ENCODE results near the gene SERAC1.
"Not testable (repeated sequence)": the region's sequence is repeated elsewhere in the genome, so short reads cannot be mapped to it uniquely, and the experiment has no call there.

SERAC1 gene

DNA sequence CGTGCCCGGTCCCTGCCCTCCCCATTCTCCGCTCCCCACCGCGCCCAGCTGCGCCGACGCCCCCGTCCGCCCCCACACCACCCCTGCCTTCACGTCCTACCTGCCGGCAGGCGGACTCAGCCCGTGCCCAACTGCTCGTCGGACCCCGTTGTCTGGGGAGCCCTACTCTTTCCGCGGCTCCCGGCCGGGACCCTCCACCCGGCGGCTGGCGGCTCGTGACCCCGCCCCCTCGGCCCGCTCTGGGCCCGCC is at the start of gene SERAC1:
Gene SERAC1 (minus strand): TSS at position 223 of the 250 bp plus-strand sequence. CDS start 9,899 bp downstream, outside the sequence.
- DNase-seq, result no peak

- peak; percentile 79 for DNase-seq
Measured at GRCh38 chr6:158213925-158214674, 46.0 kb upstream of the SERAC1 start.

- DNase-seq, result no peak
Measured at GRCh38 chr6:158211273-158212055, 43.4 kb upstream of the SERAC1 start.

DNA sequence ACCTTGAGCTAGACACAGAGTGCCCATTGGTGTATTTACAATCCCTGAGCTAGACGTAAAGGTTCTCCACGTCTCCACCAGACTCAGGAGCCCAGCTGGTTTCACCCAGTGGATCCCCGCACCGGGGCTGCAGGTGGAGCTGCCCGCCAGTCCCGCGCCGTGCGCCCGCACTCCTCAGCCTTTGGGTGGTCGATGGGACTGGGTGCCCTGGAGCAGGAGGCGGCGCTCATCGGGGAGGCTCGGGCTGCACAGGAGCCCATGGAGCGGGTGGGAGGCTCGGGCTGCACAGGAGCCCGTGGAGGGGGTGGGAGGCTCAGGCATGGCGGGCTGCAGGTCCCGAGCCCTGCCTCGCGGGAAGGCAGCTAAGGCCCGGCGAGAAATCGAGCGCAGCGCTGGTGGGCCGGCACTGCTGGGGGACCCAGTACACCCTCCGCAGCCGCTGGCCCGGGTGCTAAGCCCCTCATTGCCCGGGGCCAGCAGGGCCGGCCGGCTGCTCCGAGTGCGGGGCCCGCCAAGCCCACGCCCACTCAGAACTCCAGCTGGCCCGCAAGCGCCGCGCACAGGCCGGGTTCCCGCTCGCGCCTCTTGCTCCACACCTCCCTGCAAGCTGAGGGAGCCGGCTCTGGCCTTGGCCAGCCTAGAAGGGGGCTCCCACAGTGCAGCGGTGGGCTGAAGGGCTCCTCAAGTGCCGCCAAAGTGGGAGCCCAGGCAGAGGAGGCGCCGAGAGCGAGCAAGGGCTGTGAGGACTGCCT is 41.7 kb upstream of the SERAC1 start:
- DNase-seq, result not testable (repeated sequence)

GRCh38 chr6:158208226-158209030 is 40.4 kb upstream of the SERAC1 start:
- DNase-seq, result not testable (repeated sequence)

- no peak for DNase-seq
Measured at GRCh38 chr6:158207422-158207788, 39.3 kb upstream of the SERAC1 start.

DNA sequence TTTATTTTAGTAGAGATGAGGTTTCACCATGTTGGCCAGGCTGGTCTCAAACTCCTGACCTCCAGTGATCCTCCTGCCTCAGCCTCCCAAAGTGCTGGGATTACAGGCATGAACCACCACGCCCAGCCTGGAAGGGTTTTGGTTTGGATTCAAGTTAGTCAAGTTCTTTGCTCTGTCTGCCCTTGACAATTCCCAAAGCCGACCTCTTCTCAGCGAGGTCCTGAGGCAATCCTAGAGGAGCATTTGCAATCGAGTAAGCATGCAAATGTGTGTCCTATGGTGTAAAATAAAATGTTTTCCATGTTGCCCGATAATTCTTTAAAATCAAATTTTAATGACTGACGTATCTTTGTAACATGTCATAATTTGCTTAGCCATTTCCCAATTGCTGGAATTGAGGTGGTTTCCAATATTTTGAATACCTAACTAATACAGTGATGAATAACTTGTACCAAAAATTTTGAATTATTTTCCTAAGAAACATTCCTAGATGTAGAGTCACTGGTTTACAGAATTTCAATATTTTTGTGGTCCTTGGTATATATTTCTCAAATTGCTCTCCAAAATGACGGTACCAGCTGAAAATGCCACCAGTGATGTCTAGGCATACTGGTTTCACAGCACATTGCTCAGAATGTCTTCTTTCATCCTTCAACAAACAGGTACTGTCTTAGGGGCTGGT is 38.8 kb upstream of the SERAC1 start:
- no peak for DNase-seq

DNA sequence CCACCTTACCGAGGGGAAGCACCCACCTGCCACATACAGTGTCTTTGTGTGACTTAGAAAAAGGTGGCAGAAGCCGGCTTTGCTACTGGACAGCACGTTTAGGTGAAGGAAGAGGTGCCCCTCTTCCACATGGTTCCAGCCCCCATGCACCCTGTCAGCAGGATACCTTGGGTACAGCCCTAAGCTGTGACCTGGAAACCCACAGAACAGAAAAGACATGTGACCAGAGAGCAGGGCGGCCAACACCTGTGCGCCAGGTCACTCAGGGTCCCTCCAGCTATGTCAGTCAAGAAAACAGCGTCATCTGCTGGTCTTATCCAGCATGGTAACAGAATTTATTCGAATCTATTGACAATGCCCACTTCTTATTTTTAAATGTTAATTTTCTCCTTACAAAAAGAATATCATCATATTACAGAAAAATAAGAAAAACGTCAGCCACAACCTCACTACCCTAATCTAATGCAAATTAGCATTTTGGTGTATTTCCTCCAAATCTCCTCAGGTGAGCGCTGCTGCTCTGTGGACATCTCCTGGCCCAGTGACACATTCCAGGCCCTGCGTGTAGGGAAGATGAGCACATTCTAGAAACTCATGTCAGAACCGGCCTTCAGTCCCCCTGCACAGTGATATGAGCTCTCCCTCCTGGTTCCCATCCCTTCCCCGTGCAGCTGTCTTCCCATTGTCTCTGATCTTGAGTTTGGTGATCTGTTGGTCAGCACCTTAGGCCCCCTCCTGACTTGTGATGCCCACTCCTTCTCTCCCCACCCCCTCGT is 37.3 kb upstream of the SERAC1 start:
- DNase-seq, result no peak

DNA sequence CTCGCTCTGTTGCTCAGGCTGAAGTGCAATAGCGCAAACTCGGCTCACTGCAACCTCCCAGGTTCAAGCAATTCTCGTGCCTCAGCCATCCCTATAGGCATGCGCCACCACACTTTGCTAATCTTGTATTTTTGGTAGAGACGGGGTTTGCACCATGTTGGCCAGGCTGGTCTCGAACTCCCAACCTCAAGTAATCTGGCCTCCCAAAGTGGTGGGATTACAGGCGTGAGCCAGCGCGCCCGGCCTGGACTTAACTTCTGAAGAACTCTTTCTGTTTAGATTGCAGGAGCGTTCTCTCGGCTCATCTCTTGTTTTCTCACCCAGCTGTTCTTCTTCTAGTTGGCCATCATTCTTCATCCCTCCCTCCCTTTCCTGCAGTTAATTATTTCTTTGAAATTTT is 30.4 kb upstream of the SERAC1 start:
- no peak for DNase-seq

DNA sequence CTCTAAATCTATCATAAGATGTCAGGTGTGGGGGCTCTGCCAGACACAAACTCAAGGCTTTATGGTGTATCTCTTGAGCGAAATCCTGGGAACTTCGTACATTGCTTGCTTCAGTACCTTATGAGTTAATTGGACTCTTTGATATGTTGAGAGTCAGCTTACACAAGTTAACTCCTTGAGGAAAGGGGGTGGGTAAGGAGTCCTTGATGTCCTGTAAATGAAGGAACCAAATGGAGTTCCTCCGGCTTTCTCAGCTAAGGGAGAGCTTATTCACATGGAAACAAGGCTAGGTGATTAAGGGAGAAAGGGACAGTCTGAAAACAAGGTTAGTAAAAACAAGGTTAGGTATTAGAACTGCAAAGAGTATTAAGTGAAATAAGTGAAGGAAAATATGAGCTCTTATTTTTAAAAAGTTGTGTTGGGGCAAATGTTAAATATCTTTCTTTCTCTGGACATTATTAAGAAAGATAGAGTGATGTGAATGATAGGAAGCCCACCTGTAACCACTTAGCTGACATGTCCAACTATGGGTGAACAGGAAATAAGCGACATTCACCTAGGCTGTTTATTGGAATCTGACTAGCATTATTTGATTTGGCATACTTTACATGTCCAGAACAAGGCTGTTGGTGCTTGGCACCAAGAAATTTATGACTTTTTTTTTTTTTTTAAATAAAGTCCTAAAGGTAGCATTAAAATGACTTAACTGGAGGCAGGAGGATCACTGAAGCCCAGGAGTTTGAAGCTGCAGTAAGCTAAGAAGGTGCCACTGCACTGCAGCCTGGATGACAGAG is 26.6 kb upstream of the SERAC1 start:
- DNase-seq, result no peak

- DNase-seq, result no peak
Measured at GRCh38 chr6:158191761-158192160, 23.7 kb upstream of the SERAC1 start.

DNA sequence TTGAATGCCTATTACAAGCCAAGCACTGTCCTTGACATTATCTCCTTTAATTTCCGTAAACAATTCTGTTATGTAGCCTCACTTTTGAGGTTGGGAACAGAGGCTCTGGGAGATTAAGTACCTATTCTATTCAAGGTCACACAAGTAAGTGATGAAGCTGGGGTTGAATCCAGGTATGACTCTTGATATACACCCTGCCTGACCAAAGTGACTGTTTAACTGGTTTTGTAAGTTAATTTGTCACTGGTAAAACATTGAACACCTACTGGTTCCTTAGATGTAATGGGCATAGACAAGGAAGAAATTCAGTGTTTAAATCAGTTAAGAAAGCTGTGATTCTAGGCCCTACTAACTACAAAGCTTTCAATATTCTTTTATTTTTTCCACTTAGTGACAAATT is 23.0 kb upstream of the SERAC1 start:
- no peak for DNase-seq

- DNase-seq, result no peak
Measured at GRCh38 chr6:158188591-158188990, 20.5 kb upstream of the SERAC1 start.

DNA sequence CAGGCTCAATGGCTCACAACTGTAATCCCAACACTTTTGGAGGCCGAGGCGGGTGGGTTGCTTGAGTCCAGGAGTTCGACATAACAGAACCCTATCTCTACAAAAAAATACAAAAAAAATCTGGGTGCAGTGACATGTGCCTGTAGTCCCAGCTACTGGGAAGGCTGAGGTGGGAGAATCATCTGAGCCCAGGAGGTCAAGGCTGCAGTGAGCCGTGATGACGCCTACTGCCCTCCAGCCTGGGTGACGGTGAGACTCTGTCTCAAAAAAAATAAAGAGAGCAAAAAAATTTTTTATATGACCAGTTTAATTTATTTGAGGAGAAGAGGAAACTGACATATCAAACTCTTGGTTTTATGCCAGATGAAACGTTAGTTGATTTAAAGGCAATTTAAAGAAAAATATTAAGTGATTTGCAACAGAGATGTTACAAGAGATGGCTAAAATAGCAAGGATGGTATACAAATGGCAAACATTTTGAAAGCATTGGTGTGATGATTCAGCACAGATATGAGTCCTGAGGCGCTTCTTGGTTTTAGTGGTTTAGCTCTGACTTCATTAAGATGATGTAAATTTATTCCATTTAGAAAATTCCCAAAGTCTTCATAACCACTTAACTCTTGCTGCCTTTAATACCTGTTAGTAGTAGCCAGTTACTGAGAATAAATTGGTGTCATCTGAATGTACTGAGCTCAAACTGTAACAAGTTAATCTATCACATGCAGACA is 17.8 kb upstream of the SERAC1 start:
- peak; percentile 79 for DNase-seq

GRCh38 chr6:158184608-158185007 is 16.5 kb upstream of the SERAC1 start:
- DNase-seq, result peak; percentile 84

- not testable (repeated sequence) for DNase-seq
Measured at GRCh38 chr6:158183174-158183972, 15.3 kb upstream of the SERAC1 start.

DNA sequence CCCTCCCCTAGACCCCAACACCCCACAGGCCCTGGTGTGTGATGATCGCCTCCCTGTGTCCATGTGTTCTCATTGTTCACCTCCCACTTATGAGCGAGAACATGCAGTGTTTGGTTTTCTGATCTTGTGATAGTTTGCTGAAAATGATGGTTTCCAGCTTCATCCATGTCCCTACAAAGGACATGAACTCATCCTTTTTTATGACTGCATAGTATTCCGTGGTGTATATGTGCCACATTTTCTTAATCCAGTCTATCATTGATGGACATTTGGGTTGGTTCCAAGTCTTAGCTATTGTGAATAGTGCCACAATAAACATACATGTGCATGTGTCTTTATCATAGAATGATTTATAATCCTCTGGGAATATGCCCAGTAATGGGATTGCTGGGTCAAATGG is 9.7 kb upstream of the SERAC1 start:
- DNase-seq, result not testable (repeated sequence)

DNA sequence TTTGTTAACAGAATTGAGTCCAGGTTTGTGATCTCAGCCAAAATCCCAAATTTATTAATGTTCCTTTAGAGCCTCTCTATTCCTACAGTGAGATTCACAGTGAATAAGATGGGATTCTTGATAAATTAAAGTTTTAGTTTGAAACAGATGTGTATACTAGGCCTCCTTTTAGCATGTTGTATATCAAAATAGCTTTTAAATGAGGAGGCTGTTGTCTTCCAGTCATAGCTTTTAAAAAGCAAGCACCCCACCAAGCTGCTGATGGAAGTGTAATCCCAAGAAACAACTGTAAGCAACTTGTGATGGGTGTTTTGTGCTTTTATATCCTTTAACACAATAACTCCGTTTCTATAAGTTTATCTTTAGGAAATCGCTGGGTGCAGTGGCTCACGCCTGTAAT is 7.0 kb upstream of the SERAC1 start:
- DNase-seq, result no peak

DNA sequence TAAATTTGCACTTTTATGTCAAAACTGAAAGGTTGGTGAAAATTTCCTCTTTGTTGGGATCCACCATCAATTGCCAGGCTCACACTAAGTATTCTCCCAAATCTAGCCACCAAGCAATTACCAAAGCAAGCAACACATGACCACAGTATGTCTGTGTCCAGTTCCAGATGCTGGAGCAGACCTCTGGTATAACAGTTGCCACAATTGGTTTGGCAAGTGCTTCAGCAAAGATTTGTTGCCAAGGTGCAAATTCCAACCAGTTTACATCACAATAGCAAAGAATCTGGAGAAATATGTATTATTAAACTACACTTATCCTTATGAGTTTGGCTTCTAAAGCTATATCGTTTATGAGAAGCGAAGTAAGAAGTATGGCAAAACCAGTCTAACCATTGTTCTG is 6.5 kb upstream of the SERAC1 start:
- DNase-seq, result peak; percentile 82
